HG03558 (cell line): Measurements from ENCODE around the gene LRRC32.

ENCODE experiments used
- ATAC-seq: cut with Tn5 transposase; IDR thresholded peaks from one replicate; pipeline ENCODE4 v1.9.1; 2021; ENCODE audit warnings: moderate number of reproducible peaks; ENCODE audit not compliant: unreplicated experiment; ENCODE audit errors: extremely low read depth

LRRC32 gene

GRCh38 chr11:76632492-76632891 is 38.1 kb downstream of the LRRC32 start:
- no peak for ATAC-seq

GRCh38 chr11:76631566-76632308 is 38.8 kb downstream of the LRRC32 start:
- ATAC-seq: no peak

GRCh38 chr11:76630600-76631281 is 39.8 kb downstream of the LRRC32 start:
- no peak for ATAC-seq

- ATAC-seq: no peak
Observed at GRCh38 chr11:76629853-76630599, 40.5 kb downstream of the LRRC32 start.

- ATAC-seq: no peak
Observed at GRCh38 chr11:76629116-76629852, 41.3 kb downstream of the LRRC32 start.

- no peak for ATAC-seq
Observed at GRCh38 chr11:76628408-76628947, 42.1 kb downstream of the LRRC32 start.

- ATAC-seq: no peak
Observed at GRCh38 chr11:76627606-76628005, 42.9 kb downstream of the LRRC32 start.

GRCh38 chr11:76626921-76627401 is 43.6 kb downstream of the LRRC32 start:
- ATAC-seq: peak; percentile 44

- no peak for ATAC-seq
Observed at GRCh38 chr11:76626266-76626665, 44.3 kb downstream of the LRRC32 start.

- no peak for ATAC-seq
Observed at GRCh38 chr11:76625472-76626186, 44.9 kb downstream of the LRRC32 start.

GRCh38 chr11:76624500-76625379 is 45.8 kb downstream of the LRRC32 start:
- no peak for ATAC-seq

- ATAC-seq: no peak
Observed at GRCh38 chr11:76623884-76624419, 46.6 kb downstream of the LRRC32 start.

GRCh38 chr11:76623171-76623883 is 47.2 kb downstream of the LRRC32 start:
- ATAC-seq: no peak

GRCh38 chr11:76622493-76623094 is 48.0 kb downstream of the LRRC32 start:
- ATAC-seq: no peak

GRCh38 chr11:76621868-76622267 is 48.7 kb downstream of the LRRC32 start:
- ATAC-seq: no peak

GRCh38 chr11:76621466-76621865 is 49.1 kb downstream of the LRRC32 start:
- ATAC-seq: no peak

GRCh38 chr11:76620489-76620888 is 50.1 kb downstream of the LRRC32 start:
- no peak for ATAC-seq
